ENCODE results near the gene GNB1. TPM values are rescaled to one million over a fixed set of nuclear protein-coding genes. Genes with fewer than 3 reads are reported as not detected.

Gene GNB1
- total and polyA plus RNA-seq, 10 of the 15 experiments (the other 5 are each of a cell fraction or from before 2014, with no cell fraction given), result 23.0 to 392 (median 93.9) TPM

DNA sequence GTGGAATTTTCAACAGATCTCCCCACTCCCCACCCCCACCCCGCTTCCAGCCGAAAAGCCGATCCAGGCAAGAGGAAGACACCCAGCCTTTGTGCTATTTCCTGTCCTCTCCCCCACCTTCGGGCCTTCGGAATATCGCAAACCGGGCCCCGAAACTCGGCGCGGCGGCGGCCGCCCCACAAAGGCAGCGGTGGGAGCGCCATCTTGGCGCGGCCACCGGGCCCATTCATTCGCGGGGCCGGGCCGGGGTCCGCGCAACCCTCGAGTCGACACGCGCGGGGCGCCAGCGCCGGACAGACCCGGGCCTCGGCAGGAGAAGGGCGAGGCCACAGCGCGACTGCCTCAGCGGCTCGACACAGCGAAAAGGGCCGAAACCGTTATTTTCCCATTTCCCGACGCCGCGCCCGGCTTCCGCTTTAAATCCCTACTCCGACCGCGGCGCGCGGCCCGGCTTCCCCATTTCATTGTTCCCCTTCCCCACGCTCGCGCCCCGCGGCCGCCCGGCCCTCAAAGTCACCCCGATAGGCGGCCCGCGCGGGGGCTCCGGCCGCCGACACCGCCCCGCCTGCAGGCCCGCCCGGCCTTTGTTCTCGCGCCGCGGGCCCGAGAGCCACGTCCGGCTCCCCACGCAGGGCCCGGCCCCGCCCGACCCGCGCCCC is 911 bp downstream of the GNB1 start (continued):
- TF ChIP-seq, protein P1, sequence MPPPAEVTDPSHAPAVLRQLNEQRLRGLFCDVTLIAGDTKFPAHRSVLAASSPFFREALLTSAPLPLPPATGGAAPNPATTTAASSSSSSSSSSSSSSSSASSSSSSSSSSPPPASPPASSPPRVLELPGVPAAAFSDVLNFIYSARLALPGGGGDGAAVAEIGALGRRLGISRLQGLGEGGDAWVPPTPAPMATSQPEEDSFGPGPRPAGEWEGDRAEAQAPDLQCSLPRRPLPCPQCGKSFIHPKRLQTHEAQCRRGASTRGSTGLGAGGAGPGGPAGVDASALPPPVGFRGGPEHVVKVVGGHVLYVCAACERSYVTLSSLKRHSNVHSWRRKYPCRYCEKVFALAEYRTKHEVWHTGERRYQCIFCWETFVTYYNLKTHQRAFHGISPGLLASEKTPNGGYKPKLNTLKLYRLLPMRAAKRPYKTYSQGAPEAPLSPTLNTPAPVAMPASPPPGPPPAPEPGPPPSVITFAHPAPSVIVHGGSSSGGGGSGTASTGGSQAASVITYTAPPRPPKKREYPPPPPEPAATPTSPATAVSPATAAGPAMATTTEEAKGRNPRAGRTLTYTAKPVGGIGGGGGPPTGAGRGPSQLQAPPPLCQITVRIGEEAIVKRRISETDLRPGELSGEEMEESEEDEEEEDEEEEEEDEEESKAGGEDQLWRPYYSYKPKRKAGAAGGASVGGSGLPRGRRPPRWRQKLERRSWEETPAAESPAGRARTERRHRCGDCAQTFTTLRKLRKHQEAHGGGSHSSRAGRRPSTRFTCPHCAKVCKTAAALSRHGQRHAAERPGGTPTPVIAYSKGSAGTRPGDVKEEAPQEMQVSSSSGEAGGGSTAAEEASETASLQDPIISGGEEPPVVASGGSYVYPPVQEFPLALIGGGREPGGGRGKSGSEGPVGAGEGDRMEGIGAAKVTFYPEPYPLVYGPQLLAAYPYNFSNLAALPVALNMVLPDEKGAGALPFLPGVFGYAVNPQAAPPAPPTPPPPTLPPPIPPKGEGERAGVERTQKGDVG (CRISPR knock-in tag; IDR thresholded peaks at IDR 0.05), result no peak
- TF ChIP-seq, protein P2, sequence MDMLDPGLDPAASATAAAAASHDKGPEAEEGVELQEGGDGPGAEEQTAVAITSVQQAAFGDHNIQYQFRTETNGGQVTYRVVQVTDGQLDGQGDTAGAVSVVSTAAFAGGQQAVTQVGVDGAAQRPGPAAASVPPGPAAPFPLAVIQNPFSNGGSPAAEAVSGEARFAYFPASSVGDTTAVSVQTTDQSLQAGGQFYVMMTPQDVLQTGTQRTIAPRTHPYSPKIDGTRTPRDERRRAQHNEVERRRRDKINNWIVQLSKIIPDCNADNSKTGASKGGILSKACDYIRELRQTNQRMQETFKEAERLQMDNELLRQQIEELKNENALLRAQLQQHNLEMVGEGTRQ (IDR thresholded peaks at IDR 0.05; ENCODE audit: borderline replicate concordance, low read depth, low read length), result no peak
- TF ChIP-seq HCFC1 (IDR thresholded peaks at IDR 0.05; ENCODE audit: low read length) (no peak), RFX5 (IDR thresholded peaks at IDR 0.05; ENCODE audit: low read depth, low read length) (no peak), MTA2 (IDR thresholded peaks at IDR 0.05; ENCODE audit: low read depth) (no peak), PAX8 (IDR thresholded peaks at IDR 0.05) (no peak), HDGF (IDR thresholded peaks at IDR 0.05) (no peak), NRF1 (conservative IDR thresholded peaks at IDR 0.05; ENCODE audit: low read depth, low read length) (no peak), RCOR1 (conservative IDR thresholded peaks at IDR 0.05; ENCODE audit: low read depth, low read length) (no peak), KLF5 (IDR thresholded peaks at IDR 0.05; ENCODE audit: partially characterized antibody) (no peak), ZSCAN29 (IDR thresholded peaks at IDR 0.05) (no peak), YBX1 (IDR thresholded peaks at IDR 0.05) (no peak), ZZZ3 (IDR thresholded peaks at IDR 0.05; ENCODE audit: control insufficient read depth, insufficient read length, low read depth) (no peak), KDM1A (IDR thresholded peaks at IDR 0.05; ENCODE audit: borderline replicate concordance) (no peak), JUND (IDR thresholded peaks at IDR 0.05; ENCODE audit: low read depth, low read length) (no peak), BCL11A (IDR thresholded peaks at IDR 0.05; ENCODE audit: low read depth, low read length) (no peak)
- TF ChIP-seq, protein P3, sequence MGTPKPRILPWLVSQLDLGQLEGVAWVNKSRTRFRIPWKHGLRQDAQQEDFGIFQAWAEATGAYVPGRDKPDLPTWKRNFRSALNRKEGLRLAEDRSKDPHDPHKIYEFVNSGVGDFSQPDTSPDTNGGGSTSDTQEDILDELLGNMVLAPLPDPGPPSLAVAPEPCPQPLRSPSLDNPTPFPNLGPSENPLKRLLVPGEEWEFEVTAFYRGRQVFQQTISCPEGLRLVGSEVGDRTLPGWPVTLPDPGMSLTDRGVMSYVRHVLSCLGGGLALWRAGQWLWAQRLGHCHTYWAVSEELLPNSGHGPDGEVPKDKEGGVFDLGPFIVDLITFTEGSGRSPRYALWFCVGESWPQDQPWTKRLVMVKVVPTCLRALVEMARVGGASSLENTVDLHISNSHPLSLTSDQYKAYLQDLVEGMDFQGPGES (IDR thresholded peaks at IDR 0.05), result no peak
- TF ChIP-seq, protein P4, sequence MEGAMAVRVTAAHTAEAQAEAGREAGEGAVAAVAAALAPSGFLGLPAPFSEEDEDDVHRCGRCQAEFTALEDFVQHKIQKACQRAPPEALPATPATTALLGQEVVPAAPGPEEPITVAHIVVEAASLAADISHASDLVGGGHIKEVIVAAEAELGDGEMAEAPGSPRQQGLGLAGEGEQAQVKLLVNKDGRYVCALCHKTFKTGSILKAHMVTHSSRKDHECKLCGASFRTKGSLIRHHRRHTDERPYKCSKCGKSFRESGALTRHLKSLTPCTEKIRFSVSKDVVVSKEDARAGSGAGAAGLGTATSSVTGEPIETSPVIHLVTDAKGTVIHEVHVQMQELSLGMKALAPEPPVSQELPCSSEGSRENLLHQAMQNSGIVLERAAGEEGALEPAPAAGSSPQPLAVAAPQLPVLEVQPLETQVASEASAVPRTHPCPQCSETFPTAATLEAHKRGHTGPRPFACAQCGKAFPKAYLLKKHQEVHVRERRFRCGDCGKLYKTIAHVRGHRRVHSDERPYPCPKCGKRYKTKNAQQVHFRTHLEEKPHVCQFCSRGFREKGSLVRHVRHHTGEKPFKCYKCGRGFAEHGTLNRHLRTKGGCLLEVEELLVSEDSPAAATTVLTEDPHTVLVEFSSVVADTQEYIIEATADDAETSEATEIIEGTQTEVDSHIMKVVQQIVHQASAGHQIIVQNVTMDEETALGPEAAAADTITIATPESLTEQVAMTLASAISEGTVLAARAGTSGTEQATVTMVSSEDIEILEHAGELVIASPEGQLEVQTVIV (IDR thresholded peaks at IDR 0.05; ENCODE audit: borderline replicate concordance, partially characterized antibody), result no peak
- TF ChIP-seq, protein P5, sequence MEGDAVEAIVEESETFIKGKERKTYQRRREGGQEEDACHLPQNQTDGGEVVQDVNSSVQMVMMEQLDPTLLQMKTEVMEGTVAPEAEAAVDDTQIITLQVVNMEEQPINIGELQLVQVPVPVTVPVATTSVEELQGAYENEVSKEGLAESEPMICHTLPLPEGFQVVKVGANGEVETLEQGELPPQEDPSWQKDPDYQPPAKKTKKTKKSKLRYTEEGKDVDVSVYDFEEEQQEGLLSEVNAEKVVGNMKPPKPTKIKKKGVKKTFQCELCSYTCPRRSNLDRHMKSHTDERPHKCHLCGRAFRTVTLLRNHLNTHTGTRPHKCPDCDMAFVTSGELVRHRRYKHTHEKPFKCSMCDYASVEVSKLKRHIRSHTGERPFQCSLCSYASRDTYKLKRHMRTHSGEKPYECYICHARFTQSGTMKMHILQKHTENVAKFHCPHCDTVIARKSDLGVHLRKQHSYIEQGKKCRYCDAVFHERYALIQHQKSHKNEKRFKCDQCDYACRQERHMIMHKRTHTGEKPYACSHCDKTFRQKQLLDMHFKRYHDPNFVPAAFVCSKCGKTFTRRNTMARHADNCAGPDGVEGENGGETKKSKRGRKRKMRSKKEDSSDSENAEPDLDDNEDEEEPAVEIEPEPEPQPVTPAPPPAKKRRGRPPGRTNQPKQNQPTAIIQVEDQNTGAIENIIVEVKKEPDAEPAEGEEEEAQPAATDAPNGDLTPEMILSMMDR (IDR thresholded peaks at IDR 0.05 in 2 of 3, conservative IDR thresholded peaks at IDR 0.05 in 1 of 3; ENCODE audit: control insufficient read depth in 2 of 3, extremely low read depth in 1 of 3, insufficient read depth in 1 of 3, low read depth in 3 of 3, low read length in 3 of 3), result no peak
- TF ChIP-seq, protein P6, sequence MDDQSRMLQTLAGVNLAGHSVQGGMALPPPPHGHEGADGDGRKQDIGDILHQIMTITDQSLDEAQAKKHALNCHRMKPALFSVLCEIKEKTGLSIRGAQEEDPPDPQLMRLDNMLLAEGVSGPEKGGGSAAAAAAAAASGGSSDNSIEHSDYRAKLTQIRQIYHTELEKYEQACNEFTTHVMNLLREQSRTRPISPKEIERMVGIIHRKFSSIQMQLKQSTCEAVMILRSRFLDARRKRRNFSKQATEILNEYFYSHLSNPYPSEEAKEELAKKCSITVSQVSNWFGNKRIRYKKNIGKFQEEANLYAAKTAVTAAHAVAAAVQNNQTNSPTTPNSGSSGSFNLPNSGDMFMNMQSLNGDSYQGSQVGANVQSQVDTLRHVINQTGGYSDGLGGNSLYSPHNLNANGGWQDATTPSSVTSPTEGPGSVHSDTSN (IDR thresholded peaks at IDR 0.05; ENCODE audit: insufficient replicate concordance, low read depth, low read length), result no peak

All from GM12878 (cell line).